ENCODE measurements around the gene BRD4. TPM values are rescaled to one million over a fixed set of nuclear protein-coding genes. Genes with fewer than 3 reads are reported as not detected.
A peak's percentile ranks its signal among the peaks of the same experiment; 100 is the strongest.

BRD4 gene
- total RNA-seq, 1 donor from 2014 or later: 104 TPM

- DNase-seq (ENCODE audit: low spot score): no peak
- Mint-ChIP-seq H3K9me3 (ENCODE audit: low read depth) (peaks cover 2% of the 10 kb centered on the region), H3K36me3 (ENCODE audit: low read depth) (peaks cover 2% of the 10 kb centered on the region), H3K27me3 (ENCODE audit: low read depth) (no peaks in the 10 kb centered on the region), H3K27ac (ENCODE audit: unreplicated experiment) (peak overlapping the region; percentile 24), H3K4me1 (ENCODE audit: low read depth) (peaks cover 48% of the 10 kb centered on the region), H3K4me3 (ENCODE audit: unreplicated experiment) (no peak overlapping the region)
- TF ChIP-seq CTCF (IDR thresholded peaks at IDR 0.05): no peak
These were observed 26.6 kb downstream of the BRD4 start for GRCh38 chr19:15305582-15306334.

GRCh38 chr19:15304140-15304705 lies 28.1 kb downstream of the BRD4 start:
- no peak for TF ChIP-seq CTCF (IDR thresholded peaks at IDR 0.05)
- Mint-ChIP-seq H3K27ac (ENCODE audit: unreplicated experiment) (peak overlapping the region; percentile 80), H3K27me3 (ENCODE audit: low read depth) (no peaks in the 10 kb centered on the region), H3K4me3 (ENCODE audit: unreplicated experiment) (no peak overlapping the region), H3K36me3 (ENCODE audit: low read depth) (peaks cover 2% of the 10 kb centered on the region), H3K4me1 (ENCODE audit: low read depth) (peaks cover 53% of the 10 kb centered on the region), H3K9me3 (ENCODE audit: low read depth) (peaks cover 2% of the 10 kb centered on the region)
- DNase-seq (ENCODE audit: low spot score): peak; percentile 36

GRCh38 chr19:15303105-15303780 lies 29.1 kb downstream of the BRD4 start:
- peak; percentile 11 for DNase-seq (ENCODE audit: low spot score)
- no peak for TF ChIP-seq CTCF (IDR thresholded peaks at IDR 0.05)
- Mint-ChIP-seq H3K27me3 (ENCODE audit: low read depth) (no peaks in the 10 kb centered on the region), H3K9me3 (ENCODE audit: low read depth) (peaks cover 2% of the 10 kb centered on the region), H3K4me1 (ENCODE audit: low read depth) (peaks cover 60% of the 10 kb centered on the region), H3K36me3 (ENCODE audit: low read depth) (peaks cover 2% of the 10 kb centered on the region), H3K4me3 (ENCODE audit: unreplicated experiment) (no peak overlapping the region), H3K27ac (ENCODE audit: unreplicated experiment) (peak overlapping the region; percentile 80)

- H3K27me3 Mint-ChIP-seq (ENCODE audit: low read depth): no peaks in the 10 kb centered on the region
- peaks cover 81% of the 10 kb centered on the region for H3K4me1 Mint-ChIP-seq (ENCODE audit: low read depth)
- peaks cover 2% of the 10 kb centered on the region for H3K9me3 Mint-ChIP-seq (ENCODE audit: low read depth)
- DNase-seq (ENCODE audit: low spot score): no peak
- peaks cover 5% of the 10 kb centered on the region for H3K36me3 Mint-ChIP-seq (ENCODE audit: low read depth)
- no peak for TF ChIP-seq CTCF (IDR thresholded peaks at IDR 0.05)
- no peak overlapping the region for H3K4me3 Mint-ChIP-seq (ENCODE audit: unreplicated experiment)
- H3K27ac Mint-ChIP-seq (ENCODE audit: unreplicated experiment): peak overlapping the region; percentile 95
These were observed 31.7 kb downstream of the BRD4 start for GRCh38 chr19:15300533-15301197.

All from chondrocyte (in vitro differentiated cells).